ENCODE results near the gene CHAF1B. TPM values are rescaled to one million over a fixed set of nuclear protein-coding genes. Genes with fewer than 3 reads are reported as not detected.

CHAF1B gene
- total and polyA plus RNA-seq, 9 of the 15 experiments (the other 6 are each of a cell fraction or from before 2014, with no cell fraction given), result 7.5 to 36.8 (median 21.0) TPM

GRCh38 chr21:36429947-36430546 lies 44.9 kb downstream of the CHAF1B start (continued):
- TF ChIP-seq MBD1 (CRISPR knock-in tag; IDR thresholded peaks at IDR 0.05) (no peak), TRIM25 (IDR thresholded peaks at IDR 0.05; ENCODE audit: borderline replicate concordance) (no peak), HNRNPL (IDR thresholded peaks at IDR 0.05; ENCODE audit: low read depth, low read length) (no peak), ERF (CRISPR knock-in tag; IDR thresholded peaks at IDR 0.05) (0 out of 2 replicates have a peak, but pooled peaks have one; percentile 41), ZKSCAN8 (CRISPR knock-in tag; IDR thresholded peaks at IDR 0.05) (peak; percentile 83; the same call in 1 of the 2 replicates), HNRNPUL1 (IDR thresholded peaks at IDR 0.05; ENCODE audit: low read length) (no peak), ZBTB40 (IDR thresholded peaks at IDR 0.05) (no peak), ZBTB40 (CRISPR knock-in tag; IDR thresholded peaks at IDR 0.05) (no peak), RAD51 (IDR thresholded peaks at IDR 0.05; ENCODE audit: borderline replicate concordance, low read depth) (peak; percentile 72; the same call in 1 of the 2 replicates), ZFP91 (CRISPR knock-in tag; IDR thresholded peaks at IDR 0.05) (no peak), MEF2A (IDR thresholded peaks at IDR 0.05; ENCODE audit: control insufficient read depth, low read depth, low read length) (peak; percentile 82), ZNF436 (CRISPR knock-in tag; IDR thresholded peaks at IDR 0.05) (no peak), ZNF212 (CRISPR knock-in tag; IDR thresholded peaks at IDR 0.05) (no peak)
